Esophagus squamous epithelium (tissue), 4 donors: ENCODE measurements around the gene SCART1.
"Not testable (repeated sequence)": the region's sequence is repeated elsewhere in the genome, so short reads cannot be mapped to it uniquely, and the experiment has no call there.

Experiments
- POLR2A ChIP-seq, 4 donors: fragments of 450-650 bp; IDR thresholded peaks; one replicate each; pipeline ENCODE4 v1.6.1; 2017; ENCODE audit warnings: antibody characterized with exemption in 4 of 4, mild to moderate bottlenecking in 4 of 4, moderate library complexity in 3 of 4
- TF ChIP-seq, protein P1 (sequence below), 6 experiments: fragments of 450-650 bp in 4 of 6; fragments of 200-600 bp in 2 of 6; sonication (generic) in 2 of 6; IDR thresholded peaks; one replicate each; pipeline ENCODE4 v1.5.1; 2016 to 2019; ENCODE audit warnings: antibody characterized with exemption in 6 of 6, mild to moderate bottlenecking in 4 of 6, moderate library complexity in 4 of 6

DNA sequence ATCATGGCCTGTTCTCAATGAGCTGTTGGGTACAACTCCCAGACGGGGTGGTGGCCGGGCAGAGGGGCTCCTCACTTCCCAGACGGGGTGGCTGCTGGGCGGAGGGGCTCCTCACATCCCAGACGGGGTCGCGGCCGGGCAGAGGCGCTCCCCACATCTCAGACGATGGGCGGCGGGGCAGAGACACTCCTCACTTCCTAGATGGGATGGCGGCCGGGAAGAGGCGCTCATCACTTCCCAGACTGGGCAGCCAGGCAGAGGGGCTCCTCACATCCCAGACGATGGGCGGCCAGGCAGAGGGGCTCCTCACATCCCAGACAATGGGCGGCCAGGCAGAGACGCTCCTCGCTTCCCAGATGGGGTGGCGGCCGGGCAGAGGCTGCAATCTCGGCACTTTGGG is 39.3 kb upstream of the SCART1 start:
- TF ChIP-seq, protein P1, sequence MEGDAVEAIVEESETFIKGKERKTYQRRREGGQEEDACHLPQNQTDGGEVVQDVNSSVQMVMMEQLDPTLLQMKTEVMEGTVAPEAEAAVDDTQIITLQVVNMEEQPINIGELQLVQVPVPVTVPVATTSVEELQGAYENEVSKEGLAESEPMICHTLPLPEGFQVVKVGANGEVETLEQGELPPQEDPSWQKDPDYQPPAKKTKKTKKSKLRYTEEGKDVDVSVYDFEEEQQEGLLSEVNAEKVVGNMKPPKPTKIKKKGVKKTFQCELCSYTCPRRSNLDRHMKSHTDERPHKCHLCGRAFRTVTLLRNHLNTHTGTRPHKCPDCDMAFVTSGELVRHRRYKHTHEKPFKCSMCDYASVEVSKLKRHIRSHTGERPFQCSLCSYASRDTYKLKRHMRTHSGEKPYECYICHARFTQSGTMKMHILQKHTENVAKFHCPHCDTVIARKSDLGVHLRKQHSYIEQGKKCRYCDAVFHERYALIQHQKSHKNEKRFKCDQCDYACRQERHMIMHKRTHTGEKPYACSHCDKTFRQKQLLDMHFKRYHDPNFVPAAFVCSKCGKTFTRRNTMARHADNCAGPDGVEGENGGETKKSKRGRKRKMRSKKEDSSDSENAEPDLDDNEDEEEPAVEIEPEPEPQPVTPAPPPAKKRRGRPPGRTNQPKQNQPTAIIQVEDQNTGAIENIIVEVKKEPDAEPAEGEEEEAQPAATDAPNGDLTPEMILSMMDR (IDR thresholded peaks at IDR 0.05), result not testable (repeated sequence)
- TF ChIP-seq POLR2A (IDR thresholded peaks at IDR 0.05), result not testable (repeated sequence)
